ENCODE results near the gene GALNT4.

The GALNT4 gene

DNA sequence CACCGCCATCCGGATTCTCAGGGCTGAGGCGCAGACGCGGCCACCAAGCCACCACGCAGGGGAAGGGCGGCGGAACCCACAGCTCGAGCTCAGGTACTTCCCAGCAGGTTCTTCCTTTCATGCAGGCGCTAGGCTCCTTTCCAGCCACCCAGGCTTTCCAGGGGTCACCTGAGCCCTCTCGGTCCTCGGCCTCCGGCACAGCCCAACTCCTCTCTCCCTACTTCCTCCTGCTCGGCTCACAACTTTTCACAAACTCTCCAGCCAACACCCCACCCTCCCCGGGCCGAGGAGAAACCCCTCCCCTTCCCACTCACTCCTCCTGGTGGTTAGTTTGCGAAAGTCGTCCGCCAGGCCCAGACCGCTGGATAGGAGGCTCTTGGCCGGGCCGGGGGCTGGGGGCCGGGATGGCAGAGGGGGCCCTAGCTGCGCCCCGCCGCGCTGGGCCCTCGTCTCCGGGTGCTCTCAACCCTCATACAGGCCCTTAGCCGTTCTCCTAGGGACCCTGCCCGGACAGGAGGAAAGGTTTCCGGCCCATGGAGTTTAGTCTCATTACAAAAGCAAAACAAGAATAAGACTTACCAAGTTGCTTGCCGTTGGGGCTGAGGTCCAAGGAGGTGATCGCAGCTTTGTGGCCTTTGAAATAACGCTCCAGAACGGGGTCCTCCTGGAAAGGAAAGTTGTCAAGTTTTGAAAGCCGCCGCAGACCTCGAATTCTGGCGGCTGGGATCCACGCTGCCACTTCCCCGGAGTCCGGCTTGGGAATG is at the start of gene GALNT4:
Gene GALNT4, minus strand, starts transcription at position 256 of the 764 bp plus-strand sequence. Its CDS starts 247 bp downstream, at position 9.
- no peak for FAIRE-seq

DNA sequence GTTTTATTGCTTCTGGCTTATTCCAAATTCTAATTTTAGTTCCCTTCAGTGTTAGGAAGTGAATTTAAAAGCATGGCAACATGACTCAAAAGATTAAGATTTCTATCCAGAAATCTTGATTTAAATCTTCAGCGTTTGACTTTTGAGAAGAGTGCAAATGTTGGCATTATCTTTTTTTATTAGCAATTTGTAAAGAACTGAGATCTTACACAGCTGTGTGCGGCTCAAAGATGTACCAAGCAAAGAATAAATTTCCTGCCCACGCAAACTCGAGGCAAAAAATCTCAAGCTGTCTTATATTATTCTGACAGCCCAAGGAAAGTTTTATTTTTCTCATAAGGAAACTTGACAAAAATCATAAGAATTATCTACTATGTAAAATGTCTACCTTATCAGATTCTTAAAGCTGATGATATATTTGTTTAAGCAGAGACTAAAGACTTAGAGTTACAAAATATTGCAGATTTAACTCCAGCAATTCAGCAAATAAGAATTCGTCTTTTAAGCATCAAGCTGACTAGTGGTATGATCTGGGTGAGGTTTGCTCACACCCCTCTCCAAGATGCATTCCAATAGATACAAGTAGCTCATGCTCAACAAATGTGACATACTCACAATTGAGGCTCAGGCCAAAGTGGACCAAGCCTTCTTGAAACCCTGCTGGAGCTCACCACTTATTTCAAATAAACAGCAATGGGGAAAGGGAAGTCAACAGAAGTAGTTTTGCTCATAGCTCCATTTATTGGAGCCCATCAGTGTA is 48.6 kb upstream of the GALNT4 start:
- FAIRE-seq, result no peak

DNA sequence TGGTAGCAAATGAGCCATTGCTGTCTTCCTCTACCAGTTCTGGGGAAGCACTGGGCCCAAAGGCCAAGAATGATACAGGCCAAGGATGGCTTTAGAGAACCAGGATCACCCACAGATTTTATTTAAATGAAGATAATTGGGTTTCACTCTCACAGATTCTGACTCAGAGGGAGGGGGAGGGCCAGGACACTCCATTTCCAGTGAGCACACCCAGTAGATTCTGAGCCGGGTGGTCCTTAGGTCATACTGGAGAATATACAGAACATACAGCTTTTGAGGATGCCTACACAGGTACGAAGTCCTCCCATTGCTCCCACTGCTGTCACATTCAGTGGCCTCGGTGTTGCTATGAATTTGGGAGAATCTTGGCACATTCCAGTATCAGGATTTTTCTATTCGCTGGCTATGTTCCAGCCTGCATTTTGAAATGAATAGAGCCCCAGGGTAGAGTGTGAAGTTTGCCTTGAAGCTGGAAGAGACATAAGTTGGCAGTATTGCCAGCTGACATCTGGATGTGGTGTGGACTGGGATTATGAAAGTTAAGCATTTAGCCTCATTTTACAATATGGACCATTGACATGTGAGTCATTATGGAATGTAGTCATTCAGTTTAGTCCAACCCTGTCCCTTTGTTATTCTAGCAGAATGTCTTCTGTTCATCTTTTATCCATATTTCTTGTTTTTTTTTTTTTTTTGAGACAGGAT is 47.0 kb upstream of the GALNT4 start:
- no peak for FAIRE-seq

DNA sequence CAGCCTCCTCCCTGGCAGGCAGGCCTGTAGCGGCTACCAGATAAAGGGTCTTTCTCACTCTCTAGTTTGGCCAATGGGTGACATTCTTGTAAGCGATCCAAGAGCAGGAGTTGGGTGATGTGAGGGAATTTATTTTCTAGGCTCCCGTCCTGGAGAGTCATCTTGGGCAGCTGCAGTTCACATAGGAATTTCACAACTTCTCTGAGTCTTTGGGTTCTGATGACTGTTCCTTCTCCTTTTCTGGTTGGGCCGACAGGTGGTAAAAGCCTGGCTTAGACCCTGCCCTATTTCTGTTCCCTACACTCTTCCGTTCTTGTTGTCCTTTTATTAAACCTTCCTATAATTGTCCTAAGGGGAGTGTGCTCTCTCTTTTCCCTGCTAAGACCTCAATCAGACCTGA is 43.9 kb upstream of the GALNT4 start:
- FAIRE-seq, result no peak

DNA sequence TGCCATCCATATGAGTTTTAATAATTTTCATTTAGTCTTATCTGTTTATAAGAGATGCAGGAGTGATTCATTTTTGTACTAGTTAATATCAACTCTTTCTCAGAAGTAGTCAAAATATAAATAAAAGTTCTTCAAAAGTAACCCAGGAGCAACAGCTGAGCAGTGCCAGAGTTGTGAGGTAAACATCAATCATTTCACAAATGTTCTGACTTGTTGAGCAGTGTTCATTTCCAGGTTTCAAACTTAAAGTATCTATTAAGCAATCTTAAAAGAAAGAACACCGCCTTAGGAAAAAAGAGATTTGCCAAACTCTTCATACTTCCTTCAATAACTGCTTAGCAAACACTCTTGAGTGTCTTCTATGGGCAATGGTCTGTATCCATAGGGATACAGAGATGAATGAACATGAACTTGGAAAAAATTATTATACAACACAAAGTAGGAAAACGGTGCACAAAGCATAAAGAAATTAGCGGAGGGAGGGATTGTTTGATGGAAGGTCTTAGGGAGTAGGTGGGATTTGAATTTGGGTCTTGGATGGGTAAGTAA is 43.2 kb upstream of the GALNT4 start:
- no peak for FAIRE-seq

DNA sequence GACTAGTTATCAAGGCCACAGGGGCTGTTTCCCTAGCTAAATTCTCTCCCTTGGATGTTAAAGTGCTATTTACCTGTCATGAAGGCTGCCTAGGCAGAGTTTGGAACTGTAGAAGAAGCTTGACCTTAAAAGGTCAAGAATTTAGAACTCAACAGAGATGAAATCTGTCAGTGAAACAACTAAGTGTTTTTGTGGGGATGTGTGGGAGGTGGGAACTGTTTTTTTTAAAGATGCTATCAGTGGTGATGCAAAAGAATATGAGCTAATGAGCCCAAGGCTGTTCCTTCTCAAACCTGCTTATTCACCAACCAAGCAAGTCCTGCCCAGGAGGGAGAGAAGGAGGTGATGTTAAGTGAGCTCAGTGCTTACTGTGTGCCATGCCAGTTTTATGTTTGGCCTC is 42.0 kb upstream of the GALNT4 start:
- no peak for FAIRE-seq

DNA sequence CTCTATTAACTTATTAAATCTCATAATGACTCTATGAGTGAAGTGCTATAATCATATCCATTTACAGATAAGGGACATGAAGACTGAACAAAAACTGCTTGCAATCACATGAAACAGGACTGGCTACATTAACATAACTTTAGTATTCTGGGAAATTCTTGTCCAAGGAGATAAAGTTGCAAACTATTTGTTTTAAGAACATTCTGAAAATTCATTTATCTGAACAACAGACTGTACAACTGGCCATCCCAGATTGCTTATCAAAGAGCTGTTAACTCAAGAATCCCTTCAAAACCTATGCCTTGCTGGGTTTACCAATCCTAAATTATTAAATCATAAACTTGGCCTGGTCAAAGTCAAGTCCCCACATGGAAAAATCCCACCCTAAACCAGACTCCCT is 40.4 kb upstream of the GALNT4 start:
- no peak for FAIRE-seq

DNA sequence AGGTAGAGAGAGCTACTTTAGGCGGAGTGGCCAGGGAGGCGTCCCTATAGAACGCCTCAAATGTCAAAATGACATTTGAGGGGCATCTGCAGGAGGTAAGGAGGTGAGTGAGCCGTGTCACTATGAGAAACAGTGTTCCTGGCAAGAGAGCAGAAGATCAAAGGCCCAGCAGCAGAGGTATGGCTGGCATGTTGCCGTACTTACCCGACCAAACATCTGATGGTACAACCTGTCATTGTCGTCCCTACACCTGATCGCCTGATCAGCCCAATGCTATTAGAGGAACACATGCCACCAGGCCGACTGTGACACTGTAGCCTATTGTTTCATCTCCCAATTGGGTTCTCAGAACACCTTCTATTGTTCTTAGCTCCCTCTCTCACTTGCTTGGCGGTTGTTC is 35.2 kb upstream of the GALNT4 start:
- no peak for FAIRE-seq

DNA sequence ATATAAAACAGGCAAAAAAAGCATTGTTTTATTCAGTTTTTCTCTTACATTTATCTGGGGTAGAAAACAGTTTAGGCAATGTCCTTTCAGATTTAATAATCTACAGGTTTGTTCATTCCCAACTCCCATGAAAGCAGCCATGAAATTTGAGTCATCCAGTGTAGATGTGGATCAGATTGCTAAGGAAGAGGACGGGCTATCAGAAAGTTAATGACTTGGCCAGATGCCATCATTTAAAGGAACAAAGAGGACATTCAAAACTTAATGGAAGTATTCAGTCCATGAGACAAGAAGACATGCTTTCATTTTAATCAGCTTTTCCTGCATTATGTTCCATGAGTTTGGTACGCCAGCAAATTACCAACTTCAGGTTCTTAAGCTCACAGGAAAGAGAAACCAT is 32.4 kb upstream of the GALNT4 start:
- FAIRE-seq, result no peak

DNA sequence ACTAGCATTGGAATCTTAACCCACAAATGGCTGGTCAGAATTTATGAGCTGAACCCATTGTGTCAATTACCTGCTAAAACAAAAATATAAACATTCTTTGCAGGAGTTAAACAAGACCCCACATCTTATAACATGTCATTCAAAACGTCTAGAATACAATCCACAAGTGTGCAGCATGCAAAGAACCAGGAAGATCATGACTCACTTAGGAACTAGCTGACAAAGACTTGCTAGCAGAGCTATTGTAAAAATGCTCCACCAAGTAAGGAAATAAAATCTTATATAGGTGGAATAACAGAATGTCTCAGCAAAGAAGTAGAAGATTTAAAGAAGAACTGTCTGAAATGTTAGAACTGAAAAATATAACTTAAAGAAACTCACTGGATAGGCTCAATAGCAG is 27.8 kb upstream of the GALNT4 start:
- no peak for FAIRE-seq

DNA sequence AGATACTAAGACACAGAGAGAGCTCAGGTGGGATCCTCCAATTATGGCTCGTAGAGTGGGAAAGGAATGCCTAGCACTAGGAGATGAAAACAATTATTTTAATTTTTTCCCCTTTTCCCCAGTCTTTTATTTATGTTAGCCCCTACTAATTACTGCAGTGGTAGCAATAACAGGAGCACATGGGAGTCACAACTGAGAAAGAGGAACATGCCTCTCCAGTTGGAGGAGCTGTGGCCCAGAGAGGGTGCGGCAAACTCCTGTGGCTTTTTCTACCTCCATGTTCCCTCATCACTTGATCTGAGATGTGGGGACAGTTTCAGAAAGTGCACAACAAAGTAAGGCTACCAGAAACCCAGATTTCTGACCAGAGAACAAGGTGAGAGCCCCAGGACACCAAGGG is 27.2 kb upstream of the GALNT4 start:
- FAIRE-seq, result no peak

DNA sequence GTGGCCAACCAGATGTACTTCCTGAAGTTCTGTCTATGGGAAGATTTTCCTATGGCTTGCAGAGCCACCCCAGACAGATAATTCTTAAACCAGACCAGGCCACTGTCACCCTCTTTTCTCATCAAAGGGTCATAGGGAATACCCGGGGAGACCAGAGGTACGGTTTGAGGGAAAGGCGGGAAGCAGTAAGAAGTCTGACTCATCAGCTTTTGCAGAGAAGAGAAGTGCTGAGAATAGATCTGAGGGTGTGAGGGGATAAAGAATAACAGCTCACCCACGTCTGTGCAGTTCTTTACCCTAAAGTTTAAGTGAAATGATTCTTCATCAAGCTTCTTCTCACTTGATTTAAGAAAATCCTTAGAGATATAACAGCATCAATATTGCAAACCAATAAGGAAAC is 22.5 kb upstream of the GALNT4 start:
- FAIRE-seq, result no peak

DNA sequence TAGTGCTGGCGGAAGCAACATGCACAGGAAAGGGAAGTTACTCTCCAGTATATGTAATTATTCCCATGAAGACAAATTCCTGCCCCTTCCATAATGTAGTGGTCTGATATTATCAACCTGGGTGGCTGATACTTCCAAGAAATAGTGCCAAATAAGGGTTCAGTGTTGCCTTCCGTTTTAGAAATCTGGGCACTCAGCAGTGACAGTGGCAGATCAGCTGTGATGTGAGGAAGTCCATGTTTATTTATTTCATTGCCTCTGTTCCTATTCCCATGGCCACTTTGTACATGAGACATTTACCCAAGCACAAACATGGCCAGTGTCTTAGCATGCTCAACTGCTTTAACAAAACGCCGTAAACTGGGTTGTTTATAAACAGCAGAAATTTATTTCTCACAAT is 21.6 kb upstream of the GALNT4 start:
- FAIRE-seq, result no peak

DNA sequence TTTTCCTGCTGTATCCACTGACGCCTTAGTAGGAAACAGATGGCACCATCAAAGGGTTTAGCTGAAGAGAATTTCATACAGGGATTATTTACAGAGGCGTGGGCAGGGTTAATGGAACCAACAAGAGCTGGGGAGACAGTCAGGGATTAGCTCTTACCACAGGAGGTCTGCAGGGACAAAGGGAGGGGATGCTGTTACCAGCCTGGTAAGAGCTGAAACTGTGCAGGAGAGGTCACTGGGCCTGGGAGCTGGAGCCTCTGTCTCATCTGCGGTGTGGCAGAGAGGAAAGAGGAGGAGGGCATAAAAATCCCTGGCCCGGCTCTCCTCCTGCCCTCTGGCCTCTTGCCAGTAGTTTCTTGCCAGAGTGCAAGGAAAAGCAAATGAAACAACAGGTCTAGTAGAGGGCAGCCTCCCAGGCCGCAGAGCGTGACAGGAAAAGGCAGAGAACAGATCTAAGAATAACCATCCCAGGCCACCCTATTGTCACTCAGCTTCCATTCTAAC is 20.1 kb upstream of the GALNT4 start:
- FAIRE-seq, result no peak

DNA sequence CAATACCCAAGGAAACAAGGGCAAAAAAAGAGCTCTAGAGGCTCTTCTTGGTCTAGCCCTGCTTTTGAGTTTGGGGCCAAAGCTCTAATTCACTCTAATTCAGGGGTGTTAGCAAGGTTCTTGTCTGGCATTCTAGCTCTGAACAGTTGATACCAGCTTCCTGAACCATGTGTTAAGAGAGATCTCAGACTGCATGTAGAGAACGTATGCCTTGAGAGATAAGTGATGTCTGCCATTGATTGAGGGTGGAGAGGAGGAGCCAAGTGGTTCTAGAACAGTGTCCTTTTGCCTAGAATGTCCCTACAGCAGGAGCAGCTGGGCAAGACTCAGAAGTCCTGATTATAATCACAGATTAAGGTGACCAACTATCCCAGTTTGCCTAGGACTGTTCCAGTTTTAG is 19.4 kb upstream of the GALNT4 start:
- no peak for FAIRE-seq

DNA sequence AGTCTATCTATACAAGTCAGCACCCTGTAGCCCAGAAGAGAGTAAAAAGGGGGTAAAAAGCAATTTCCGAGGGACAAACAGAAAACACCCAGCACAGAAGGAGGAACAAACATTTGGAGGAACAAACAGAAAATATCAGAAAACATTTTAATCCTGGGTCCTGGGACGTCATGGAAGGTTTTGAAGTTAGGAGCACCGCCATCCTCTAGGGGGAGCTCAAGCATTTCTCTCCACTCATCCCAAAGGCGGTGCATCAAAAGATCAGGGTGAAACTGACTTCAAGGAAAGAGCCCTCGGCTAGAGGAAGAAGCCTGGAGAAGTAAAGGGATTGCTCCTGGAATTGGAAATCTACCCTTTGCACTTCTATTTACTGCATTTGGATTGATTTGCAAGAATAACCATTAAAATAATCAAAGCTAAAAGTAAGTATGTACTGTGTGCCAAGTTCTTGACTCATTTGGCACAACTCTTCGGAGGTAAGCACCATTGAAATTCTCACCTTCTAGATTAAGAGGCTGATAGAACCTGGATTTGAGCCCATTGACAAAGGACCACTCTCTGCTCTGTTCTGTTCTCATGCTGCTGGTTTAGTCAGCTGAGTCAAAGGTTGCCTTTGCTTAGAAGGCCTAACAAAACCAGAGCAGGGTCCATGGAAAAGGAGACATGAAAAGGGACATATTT is 18.5 kb upstream of the GALNT4 start:
- FAIRE-seq, result no peak

DNA sequence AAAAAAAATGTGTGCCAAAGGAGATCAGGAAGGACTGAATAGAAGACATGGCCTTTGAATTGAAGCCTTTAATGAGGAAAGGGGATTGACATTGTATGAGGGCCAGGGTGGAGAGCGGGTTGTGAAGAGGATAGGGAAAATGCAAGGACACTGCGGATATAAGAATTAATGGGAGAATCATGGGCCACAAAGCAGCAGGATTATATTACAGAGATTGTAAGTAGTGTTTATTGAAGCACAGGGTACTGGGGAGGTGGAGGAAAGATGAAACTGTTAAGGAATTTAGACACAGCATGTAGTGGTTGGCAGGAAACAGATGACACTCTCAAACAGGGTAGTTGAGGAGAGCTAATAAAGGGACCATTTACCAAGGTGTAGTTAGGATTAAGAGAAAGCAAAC is 17.6 kb upstream of the GALNT4 start:
- no peak for FAIRE-seq

DNA sequence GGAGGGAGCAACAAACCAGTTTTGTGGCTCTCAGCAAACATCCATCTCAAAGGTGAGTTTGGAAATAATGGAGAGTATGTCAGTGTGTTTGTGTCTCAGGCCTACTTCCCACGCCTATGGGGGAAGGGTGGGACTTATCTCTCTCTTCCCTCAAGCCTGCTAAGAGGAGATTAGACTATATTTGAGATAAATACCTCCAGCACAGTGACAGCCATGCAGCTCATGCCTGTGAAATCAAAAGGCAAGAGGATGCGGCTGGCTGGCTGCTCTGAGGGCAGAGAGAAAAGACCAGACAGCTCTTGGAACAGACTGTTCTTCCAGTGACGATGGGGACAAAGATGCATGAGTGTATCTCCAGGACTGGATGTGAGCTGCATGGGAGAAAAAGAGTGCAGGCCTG is 16.0 kb upstream of the GALNT4 start:
- FAIRE-seq, result no peak

DNA sequence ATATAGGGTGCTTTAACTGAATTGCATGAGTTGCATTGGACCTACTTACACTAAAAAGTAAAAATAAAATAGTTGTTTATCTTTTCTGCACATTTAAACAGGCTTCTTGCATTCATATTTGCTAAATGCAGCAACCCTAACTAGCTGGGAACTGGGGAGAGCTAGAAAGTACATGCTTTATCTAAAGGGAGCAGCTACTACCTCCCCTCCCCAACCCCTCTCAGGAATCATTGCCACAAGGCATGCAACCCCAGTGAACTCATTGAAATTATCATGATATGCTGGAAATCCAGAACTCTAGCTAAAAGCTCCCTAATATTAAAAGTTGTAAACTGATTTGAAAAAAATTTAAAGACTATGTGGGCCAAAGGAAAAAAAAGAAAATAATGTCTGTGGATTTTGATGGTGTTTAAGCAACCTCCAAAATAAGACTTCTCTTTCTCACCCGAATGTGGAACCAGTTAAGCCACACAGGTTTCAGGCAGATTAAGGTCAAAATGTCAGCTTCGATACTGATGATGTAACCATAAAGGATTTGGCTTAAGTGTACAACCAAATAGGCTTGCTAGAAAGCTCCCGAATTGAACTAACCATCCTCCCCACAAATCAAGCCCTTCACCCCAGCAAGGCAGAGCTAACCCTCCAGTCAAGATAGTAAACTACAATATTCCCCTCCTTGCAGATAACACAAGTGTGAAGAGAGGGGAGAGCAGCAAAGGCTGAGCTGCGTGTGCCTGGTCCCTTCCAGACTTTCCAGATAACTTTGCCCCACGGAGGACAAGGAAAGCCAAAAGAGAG is 15.0 kb upstream of the GALNT4 start:
- no peak for FAIRE-seq

DNA sequence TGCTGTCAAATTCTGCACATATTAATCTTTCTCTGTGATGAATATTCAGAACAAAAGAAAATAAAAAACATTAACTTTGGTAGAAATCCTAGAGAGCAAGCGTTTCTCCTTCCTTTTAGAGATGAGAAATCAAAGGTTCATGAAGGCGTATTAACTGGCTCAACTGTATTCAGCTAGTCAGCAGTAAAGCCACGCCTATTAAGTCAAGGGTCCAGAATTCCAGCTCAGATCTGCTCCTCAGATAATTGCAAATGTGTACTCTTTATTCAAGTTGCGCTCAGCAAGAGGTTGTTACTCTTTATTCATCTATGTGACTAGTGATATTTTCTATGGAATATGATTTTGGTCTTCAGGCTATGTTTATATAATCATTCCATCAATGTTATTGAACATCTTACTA is 14.3 kb upstream of the GALNT4 start:
- no peak for FAIRE-seq

DNA sequence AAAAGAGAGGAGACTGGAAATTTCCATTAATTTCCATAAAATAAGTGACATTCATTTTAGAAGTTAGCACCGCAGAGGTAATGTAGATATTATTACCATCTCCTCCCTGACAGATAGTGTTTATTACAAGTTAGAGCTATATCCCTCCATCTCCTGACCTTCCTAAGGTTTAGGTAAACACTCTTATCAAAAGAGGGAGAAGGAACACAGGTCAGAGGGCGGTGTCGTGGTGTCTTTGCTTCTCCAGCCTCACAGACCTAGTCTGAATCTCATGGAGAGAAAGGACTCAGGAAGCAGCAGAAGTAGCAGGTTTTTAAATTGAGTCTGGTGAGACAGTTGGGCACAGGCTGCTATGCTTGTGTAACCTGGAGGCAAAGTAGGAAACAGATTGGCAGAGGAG is 12.8 kb upstream of the GALNT4 start:
- no peak for FAIRE-seq

DNA sequence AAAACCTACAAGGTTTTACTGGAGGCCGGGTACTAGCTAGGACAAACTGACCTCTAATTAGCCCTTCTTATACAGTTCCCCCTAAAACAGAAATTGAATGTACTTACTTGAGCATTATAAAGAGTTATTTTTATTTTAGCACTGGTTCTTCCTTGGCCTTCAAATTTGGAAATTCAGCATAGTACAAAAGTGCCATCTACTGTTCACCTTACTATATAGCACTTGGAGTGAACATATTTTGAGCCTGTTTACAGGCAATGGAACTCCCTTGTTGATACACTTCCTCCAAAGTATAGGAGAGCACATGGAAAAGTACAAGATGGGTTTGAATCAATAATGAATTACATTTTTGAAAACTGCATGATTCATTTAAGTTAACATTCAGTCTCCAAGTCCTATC is 5.1 kb upstream of the GALNT4 start:
- FAIRE-seq, result peak; percentile 5

Data from colon (tissue), 2 donors.